Astrocyte (in vitro differentiated cells and primary cell): ENCODE results near the gene ABCG2. TPM values are rescaled to one million over a fixed set of nuclear protein-coding genes. Genes with fewer than 3 reads are reported as not detected.

Source experiments
- DNase-seq: peaks from one replicate; pipeline ENCODE4 v3.0.0-alpha.2; 2010; ENCODE audit warnings: low read depth
- FAIRE-seq: peaks from 2 replicates; lab custom pipeline; 2011; peaks lifted over from hg19 to GRCh38; lab: Jason Lieb, UNC
- H2AFZ ChIP-seq: 2 replicates; pipeline ENCODE4 v1.6.0; 2012; ENCODE audit warnings: low read depth, low read length, inconsistent platforms
- H3K27ac ChIP-seq: 2 replicates; pipeline ENCODE4 v1.5.1; 2011; ENCODE audit warnings: low read depth, low read length, inconsistent platforms
- H3K27me3 ChIP-seq: 2 replicates; pipeline ENCODE4 v1.6.0; 2011; ENCODE audit warnings: low read length, inconsistent platforms; ENCODE audit not compliant: insufficient read depth
- H3K36me3 ChIP-seq: 2 replicates; pipeline ENCODE4 v1.5.1; 2011; ENCODE audit warnings: low read length, inconsistent platforms; ENCODE audit not compliant: insufficient read depth
- H3K4me1 ChIP-seq: 2 replicates; pipeline ENCODE4 v1.5.1; 2011; ENCODE audit warnings: low read length, inconsistent platforms; ENCODE audit not compliant: insufficient read depth
- H3K4me2 ChIP-seq: 2 replicates; pipeline ENCODE4 v1.6.0; 2012; ENCODE audit warnings: low read length, inconsistent platforms
- H3K4me3 ChIP-seq: 2 replicates; pipeline ENCODE4 v1.5.1; 2011; ENCODE audit warnings: low read depth, mild to moderate bottlenecking, low read length, inconsistent platforms; ENCODE audit not compliant: insufficient read depth
- H3K79me2 ChIP-seq: 2 replicates; pipeline ENCODE4 v1.6.0; 2012; ENCODE audit warnings: mild to moderate bottlenecking, low read length, inconsistent platforms; ENCODE audit not compliant: insufficient read depth
- H3K9ac ChIP-seq: 2 replicates; pipeline ENCODE4 v1.6.0; 2012; ENCODE audit warnings: mild to moderate bottlenecking, low read length, inconsistent platforms
- H3K9me3 ChIP-seq: 2 replicates; pipeline ENCODE4 v1.5.1; 2012; ENCODE audit warnings: low read depth, mild to moderate bottlenecking, low read length, inconsistent platforms; ENCODE audit not compliant: insufficient read depth
- H4K20me1 ChIP-seq: 2 replicates; pipeline ENCODE4 v1.6.0; 2012; ENCODE audit warnings: low read length, inconsistent platforms; ENCODE audit not compliant: insufficient read depth
- H3K27ac Mint-ChIP-seq: one replicate; pipeline ENCODE4 v1.8.0; 2021; ENCODE audit warnings: mild to moderate bottlenecking, mixed read lengths; ENCODE audit not compliant: unreplicated experiment
- H3K27me3 Mint-ChIP-seq: one replicate; pipeline ENCODE4 v1.8.0; 2021; ENCODE audit warnings: low read depth, mixed read lengths; ENCODE audit not compliant: unreplicated experiment
- H3K36me3 Mint-ChIP-seq: one replicate; pipeline ENCODE4 v1.8.0; 2021; ENCODE audit warnings: low read depth, mixed read lengths; ENCODE audit not compliant: unreplicated experiment
- H3K4me1 Mint-ChIP-seq: one replicate; pipeline ENCODE4 v1.8.0; 2021; ENCODE audit warnings: low read depth, mixed read lengths; ENCODE audit not compliant: unreplicated experiment
- H3K4me3 Mint-ChIP-seq: one replicate; pipeline ENCODE4 v1.8.0; 2021; ENCODE audit warnings: mild to moderate bottlenecking, moderate library complexity, mixed read lengths; ENCODE audit not compliant: unreplicated experiment
- H3K9me3 Mint-ChIP-seq: one replicate; pipeline ENCODE4 v1.8.0; 2021; ENCODE audit warnings: mild to moderate bottlenecking, mixed read lengths; ENCODE audit not compliant: unreplicated experiment
- total RNA-seq: library from RNA; stranded (reverse); gene quantifications from 2 replicates; pipeline ENCODE4 v1.2.1, GENCODE V29; 2021
- TF ChIP-seq, protein P1 (sequence below): IDR thresholded peaks from 2 replicates; pipeline ENCODE4 v1.5.1; 2011; ENCODE audit warnings: low read depth, mild to moderate bottlenecking, inconsistent platforms, low read length, moderate library complexity; ENCODE audit not compliant: insufficient read depth

ABCG2 gene
- total RNA-seq, 1 donor from 2014 or later, result 2.5 TPM

DNA sequence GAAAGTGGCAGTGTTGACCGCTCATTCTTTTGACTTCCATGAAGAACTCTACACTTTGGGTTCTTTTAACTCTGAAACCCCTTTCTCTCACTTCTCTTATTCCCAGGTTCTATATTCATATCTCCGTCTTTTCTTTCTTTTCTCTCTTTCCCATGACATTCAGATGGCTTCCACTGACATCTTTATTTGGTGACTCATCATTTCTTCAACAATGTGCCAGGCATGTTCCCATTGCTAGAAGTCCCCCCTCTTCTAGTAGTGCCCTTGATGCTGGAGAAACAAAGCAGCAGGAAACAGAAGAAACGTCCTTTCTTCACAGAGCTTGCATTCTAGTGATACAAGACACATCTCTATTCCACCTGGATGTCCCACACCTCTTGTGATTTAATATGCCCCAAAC lies 117.7 kb downstream of the ABCG2 start:
- no peak for DNase-seq
- no peaks in the 10 kb centered on the region for H3K79me2 ChIP-seq
- TF ChIP-seq, protein P1, sequence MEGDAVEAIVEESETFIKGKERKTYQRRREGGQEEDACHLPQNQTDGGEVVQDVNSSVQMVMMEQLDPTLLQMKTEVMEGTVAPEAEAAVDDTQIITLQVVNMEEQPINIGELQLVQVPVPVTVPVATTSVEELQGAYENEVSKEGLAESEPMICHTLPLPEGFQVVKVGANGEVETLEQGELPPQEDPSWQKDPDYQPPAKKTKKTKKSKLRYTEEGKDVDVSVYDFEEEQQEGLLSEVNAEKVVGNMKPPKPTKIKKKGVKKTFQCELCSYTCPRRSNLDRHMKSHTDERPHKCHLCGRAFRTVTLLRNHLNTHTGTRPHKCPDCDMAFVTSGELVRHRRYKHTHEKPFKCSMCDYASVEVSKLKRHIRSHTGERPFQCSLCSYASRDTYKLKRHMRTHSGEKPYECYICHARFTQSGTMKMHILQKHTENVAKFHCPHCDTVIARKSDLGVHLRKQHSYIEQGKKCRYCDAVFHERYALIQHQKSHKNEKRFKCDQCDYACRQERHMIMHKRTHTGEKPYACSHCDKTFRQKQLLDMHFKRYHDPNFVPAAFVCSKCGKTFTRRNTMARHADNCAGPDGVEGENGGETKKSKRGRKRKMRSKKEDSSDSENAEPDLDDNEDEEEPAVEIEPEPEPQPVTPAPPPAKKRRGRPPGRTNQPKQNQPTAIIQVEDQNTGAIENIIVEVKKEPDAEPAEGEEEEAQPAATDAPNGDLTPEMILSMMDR, result no peak
- no peak overlapping the region for H3K27ac Mint-ChIP-seq
- peaks cover 25% of the 10 kb centered on the region for H4K20me1 ChIP-seq
- no peak overlapping the region for H2AFZ ChIP-seq
- no peaks in the 10 kb centered on the region for H3K27me3 Mint-ChIP-seq
- no peak overlapping the region for H3K4me2 ChIP-seq
- H3K36me3 Mint-ChIP-seq, result peaks cover 3% of the 10 kb centered on the region
- no peaks in the 10 kb centered on the region for H3K4me1 ChIP-seq
- no peaks in the 10 kb centered on the region for H3K27me3 ChIP-seq
- H3K4me1 Mint-ChIP-seq, result no peaks in the 10 kb centered on the region
- FAIRE-seq, result no peak
- no peak overlapping the region for H3K4me3 Mint-ChIP-seq
- H3K27ac ChIP-seq, result no peak overlapping the region
- H3K36me3 ChIP-seq, result peaks cover 71% of the 10 kb centered on the region
- no peaks in the 10 kb centered on the region for H3K9me3 Mint-ChIP-seq
- no peaks in the 10 kb centered on the region for H3K9me3 ChIP-seq
- H3K4me3 ChIP-seq, result no peak overlapping the region
- H3K9ac ChIP-seq, result no peak overlapping the region

Other genes with a start within 250 kb of the ABCG2 start
- gene SPP1, start 182.9 kb downstream of the ABCG2 start, total RNA-seq, result 153 and 217 TPM in 2 replicates
- gene PKD2, start 151.0 kb downstream of the ABCG2 start, total RNA-seq, result 19.7 TPM in 2 replicates
- gene PPM1K, start 125.9 kb upstream of the ABCG2 start, total RNA-seq, result 39.9 and 42.3 TPM in 2 replicates
- 37.3 and 40.2 TPM in 2 replicates for gene HERC6, start 220.2 kb upstream of the ABCG2 start, total RNA-seq